GM18508 (cell line): ENCODE results near the gene GATA5.

Experiments used
- ATAC-seq: cut with Tn5 transposase; IDR thresholded peaks from one replicate; pipeline ENCODE4 v1.9.1; 2021; ENCODE audit warnings: moderate number of reproducible peaks; ENCODE audit not compliant: insufficient read depth, unreplicated experiment

The GATA5 gene

DNA sequence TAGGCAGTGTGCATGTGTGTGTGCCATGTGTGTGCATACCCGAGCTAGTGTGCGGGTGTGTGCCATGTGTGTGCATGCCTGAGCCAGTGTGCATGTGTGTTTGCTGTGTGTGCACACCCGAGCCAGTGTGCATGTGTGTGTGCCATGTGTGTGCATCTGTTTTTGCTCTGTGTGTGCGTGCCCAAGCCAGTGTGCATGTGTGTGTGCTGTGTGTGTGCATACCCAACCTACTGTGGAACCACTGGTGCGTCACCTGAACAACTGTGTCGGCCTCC lies 54.1 kb downstream of the GATA5 start:
- no peak for ATAC-seq

DNA sequence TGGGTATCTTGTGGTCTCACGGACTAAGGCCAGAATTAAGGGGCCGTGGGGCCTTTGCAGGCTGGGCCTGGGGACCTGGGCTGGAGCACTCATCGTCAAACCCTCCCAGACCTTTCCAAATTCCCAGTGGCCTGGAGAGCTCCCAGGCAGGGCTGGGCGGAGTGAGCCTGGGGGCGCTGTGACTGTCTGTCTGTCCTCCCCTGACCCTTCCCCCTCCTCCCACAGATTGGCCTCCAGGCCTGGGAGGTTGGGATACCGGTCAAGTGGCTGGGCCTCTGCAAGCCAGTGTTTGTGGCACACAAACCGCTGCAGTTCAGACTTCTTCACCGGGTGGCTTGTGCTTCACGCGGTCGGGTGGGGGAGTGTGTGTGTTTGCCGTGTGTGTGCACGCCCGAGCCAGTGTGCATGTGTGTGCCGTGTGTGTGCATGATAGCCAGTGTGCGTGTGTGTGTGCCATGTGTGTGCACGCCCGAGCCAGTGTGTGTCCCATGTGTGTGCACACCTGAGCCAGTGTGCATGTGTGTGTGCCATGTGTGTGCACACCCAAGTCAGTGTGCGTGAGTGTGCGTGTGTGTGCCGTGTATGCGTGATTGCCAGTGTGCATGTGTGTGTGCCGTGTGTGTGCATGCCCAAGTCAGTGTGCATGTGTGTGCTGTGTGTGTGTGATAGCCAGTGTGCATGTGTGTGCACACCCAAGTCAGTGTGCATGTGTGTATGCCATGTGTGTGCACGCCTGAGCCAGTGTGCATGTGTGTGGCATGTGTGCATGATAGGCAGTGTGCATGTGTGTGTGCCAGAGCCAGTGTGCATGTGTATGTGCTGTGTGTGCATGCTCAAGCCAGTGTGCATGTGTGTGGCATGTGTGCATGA lies 54.7 kb downstream of the GATA5 start:
- ATAC-seq, result no peak

DNA sequence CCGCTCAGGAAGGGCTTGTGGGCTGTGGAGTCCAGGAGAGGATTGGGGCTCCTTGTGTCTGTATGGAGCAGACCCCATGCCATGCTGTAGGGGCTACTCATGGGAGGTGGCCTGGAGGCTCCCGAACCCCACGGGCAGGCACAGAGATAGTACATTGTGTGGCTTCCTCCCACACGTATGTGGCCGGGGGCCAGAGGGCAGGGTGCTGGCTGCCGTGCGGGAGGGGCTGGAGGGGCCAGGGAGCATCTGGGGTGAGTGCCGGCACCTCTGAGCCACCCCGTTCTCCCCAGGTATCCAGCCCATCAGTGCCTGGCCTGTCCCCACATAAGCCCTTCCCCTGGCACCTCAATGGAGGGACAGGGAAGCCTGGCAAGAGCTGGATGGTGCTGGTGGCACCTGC lies 56.0 kb downstream of the GATA5 start:
- ATAC-seq, result no peak

- ATAC-seq, result no peak
These were observed 56.9 kb downstream of the GATA5 start for GRCh38 chr20:62418709-62419487.

DNA sequence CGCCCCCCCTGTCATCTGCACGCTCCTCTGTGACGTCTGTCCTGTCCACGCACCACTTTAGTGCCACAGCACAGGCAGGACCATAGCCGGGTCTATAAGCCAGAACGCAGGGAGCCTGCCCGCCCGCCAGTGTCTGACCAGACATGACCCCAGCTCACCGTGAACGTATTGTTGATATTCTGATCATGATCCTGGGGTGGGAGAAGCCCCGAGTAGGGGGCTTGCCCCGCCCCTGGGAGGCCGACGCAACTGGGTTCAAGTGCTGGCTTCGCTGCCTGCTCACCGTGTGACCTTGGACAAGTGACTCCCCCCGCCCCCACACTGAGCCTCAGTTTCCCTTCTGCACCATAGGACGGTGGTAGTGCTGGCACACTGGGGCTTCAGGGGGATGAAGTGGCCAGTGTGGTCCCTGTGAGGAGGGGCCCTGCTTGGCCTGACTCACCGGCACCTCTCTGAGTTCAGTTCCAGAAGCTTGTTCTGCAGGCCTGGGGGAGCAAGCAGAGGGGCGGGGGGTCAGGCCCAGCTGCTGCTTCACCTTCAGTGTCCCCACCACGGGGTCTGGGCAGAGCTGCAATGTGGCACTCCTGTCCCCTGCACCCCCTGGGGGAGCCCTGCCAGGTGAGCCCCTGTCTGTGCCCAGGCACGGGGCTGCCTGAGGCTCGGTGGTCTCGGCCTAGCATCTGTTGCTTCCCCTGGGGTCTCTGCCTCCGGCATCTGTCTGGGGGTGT lies 57.6 kb downstream of the GATA5 start:
- ATAC-seq, result no peak

- no peak for ATAC-seq
These were observed 58.9 kb downstream of the GATA5 start for GRCh38 chr20:62416651-62417637.

GRCh38 chr20:62415354-62416111 lies 60.3 kb downstream of the GATA5 start:
- no peak for ATAC-seq

GRCh38 chr20:62413896-62414481 lies 61.8 kb downstream of the GATA5 start:
- no peak for ATAC-seq
